GM19324 (cell line): ENCODE results near the gene RASL11A.
"Not testable (repeated sequence)": the region's sequence is repeated elsewhere in the genome, so short reads cannot be mapped to it uniquely, and the experiment has no call there.

Source experiments
- ATAC-seq: cut with Tn5 transposase; IDR thresholded peaks from one replicate; pipeline ENCODE4 v1.9.1; 2021; ENCODE audit warnings: mild to moderate bottlenecking, moderate library complexity; ENCODE audit not compliant: unreplicated experiment, low FRiP score

Gene RASL11A

DNA sequence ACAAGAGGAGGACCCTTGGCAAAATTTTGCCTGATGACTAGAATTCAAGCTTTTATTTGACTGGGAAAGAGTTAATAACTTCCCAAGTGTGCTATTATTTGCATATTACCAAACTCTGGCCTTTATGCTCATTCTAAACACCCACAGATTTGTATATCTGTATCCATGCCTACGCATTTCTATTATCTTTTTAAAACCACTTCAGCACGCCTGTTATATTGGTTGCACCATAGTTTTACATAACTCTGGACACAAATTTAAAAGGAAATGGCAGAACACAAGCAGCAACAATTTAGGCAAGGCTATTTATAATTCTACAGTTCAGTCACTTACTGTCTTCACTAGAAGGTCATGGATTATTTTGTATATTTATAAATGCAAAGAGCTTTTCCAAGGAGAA lies 3.7 kb upstream of the RASL11A start:
- ATAC-seq: no peak

DNA sequence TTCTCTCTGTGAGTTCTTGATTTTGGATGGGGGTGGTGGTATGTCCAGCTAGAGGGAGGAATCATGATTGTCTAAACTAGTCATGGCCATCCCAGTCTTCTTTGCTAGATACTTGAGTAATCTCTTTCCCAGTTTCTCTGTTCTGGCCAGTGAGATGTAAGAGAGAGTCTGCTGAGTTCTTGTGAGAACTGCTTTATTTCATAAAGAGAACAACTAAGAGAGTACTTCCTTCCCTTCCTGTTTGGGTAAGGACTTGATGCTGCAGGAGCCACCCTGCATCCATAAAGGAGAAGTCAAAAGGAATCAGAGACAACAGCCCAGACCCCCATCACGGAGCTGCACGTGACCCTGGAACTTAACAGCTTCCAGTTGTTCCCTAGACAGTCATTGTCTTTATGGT lies 3.0 kb upstream of the RASL11A start:
- no peak for ATAC-seq

DNA sequence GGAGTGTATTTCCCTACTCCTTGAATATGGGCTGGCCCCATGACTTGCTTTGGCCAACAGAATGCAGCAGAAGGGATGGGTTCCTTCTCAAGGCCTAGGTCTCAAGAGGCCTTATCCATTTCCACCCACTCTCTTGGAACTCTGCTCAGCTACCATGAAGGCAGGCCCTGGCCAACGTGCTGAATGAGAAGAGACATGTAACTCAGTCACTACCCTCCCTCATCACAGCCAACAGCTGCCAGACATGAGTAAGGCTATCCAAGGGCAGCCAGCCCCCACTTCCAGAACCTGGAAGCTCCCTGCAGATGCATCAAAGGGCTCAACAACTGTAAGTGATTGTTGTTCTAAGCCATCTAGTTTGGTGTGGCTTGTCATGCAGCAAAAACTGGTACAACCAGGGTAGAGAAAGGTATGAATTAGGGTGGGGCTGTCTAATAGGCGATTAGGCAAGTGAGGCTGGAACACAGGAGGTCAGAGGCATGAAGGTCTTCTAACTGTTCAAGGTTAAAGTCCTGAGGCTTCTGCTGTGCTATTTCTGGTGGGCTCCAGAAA lies 1.4 kb upstream of the RASL11A start:
- ATAC-seq: no peak

DNA sequence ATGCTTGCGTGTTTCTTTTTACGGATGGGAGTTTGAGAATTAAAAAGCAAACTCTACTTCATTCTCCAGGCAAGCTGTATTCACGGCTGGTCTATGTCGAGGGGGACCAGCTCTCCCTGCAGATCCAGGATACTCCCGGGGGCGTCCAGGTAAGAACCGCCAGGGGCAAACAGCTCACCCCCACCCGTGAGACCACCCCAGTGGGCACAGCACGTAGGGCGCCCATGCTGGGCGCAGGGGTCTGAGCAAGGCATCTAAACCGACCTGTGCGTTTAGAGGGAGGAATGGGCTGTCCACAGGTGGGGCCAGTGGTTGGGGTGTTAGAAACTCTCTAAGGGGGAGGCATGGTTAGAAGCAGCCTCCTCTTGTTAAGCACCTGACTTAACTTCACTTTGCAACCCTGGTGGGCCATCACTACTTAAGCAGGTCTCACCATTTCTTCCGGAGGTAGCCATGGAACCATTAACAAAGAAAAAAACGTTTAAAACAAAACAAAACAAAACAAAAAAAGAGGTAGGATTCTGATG lies 1.0 kb downstream of the RASL11A start:
- ATAC-seq: no peak

DNA sequence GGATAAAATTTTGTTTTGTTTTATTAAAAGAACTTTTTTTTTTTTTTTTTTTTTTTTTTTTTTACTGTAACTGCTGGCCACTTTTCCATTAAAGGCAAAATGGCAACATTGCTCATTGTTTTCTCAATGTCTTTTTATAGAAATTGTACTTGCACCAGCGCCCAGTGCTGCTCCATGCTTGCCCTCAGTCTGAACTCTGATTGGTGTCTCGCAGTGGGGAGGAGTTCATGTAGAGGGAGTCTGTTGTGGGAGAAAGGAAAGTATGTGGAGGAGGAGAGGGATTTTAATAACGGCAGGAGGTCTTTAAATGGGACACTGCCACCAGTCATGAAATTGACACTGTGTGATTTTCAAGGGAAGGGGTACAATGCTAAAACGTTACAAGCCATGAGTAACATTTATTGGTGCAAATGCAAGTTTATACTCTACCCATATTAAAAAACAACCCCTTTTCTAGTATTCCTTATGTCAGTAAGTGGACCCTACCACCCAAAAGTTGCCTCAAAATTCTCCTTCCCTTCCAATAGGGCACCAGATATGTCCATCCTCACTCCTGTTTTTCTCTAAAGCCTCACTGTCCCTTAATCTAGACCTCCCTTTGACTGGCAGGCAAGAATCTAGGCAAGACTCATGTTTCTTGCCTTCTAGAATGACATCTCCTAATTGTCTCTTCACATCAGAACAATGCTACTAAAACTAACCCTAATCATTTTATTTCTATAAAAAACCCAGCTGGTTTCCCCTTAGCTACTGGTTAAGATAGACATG lies 3.2 kb downstream of the RASL11A start:
- no peak for ATAC-seq

DNA sequence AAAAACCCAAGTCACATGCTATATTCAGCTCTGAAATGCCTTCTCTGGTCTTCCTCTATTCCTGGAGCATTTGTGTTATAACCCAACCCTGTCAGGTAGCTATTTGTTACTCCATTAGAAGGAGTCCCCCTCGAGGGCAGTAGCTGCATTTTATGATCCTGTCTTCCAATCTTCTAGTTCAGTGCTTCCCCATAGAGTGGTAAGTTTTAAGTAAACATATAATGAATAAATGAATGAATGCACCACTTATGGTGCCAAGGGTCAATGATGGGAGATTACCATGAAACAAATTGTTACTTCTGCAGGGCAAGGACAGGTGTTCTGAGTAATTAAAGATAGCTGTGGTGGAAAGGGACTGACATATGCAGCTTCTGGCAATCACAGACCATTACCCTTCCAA lies 4.0 kb downstream of the RASL11A start:
- no peak for ATAC-seq

DNA sequence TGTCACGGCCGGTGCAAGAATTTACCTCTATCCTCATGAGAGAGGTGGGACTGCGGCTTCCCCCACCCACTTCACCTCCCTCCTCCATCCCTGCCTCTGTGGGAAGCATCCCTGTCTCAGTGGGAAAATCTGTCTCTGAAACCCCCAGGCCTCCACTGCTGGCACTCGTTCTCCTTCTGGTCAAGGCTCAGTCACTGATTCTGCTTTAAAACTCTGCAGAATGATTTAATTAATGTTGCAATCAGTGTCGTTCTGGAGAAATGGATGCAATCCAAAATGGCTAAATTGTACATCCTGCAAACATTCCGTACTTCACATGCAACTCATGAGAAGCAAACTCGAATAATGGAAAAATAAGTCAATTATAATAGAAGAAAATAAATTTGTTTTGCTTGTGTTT lies 5.6 kb downstream of the RASL11A start:
- no peak for ATAC-seq

DNA sequence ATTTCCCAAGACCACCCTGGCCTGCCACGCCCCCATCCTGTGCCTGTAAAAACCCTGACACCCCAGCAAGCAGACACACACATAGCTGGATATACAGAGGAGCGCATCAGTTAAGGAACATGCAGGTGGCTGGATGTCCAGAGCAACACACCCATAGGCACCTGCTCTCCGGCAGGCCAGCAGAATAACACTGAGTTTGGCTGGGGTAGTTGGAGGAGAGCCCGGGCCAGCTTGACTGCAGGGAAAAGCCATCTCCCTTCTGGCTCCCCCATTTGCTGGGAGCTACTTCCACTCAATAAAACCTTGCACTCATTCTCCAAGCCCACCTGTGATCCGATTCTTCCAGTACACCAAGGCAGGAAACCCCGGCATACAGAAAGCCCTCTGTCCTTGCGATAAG lies 8.9 kb downstream of the RASL11A start:
- no peak for ATAC-seq

DNA sequence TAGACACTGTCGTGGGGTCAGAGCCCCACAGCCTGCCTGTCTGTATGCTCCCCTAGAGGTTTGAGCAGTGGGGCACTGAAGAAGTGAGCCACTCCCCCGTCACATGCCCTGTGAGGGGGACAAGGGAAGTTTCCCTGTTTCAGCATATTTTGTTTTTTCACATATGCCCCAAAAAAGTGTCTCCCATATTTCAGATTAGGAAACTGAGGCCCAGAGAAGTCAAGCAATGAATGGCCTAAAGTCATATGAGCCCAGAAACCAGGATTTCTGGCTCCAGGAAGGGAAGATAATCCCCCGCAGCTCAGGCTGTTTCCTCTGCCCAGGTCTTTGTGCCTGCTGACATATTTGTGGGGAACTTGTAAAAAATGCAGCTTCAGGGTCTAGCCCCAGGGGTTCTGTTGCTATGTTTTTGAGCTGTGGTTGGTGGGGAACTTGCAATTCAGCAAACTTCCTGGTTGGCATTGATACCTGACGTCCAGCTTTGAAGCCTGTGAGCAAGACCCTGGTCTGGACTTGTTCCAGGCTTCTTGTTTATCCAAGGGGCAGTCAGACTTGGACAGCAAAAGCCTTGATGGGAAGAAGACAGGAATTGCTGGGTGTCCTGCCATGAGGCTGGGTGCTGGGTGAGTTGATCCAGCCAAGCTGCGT lies 9.5 kb downstream of the RASL11A start:
- no peak for ATAC-seq

DNA sequence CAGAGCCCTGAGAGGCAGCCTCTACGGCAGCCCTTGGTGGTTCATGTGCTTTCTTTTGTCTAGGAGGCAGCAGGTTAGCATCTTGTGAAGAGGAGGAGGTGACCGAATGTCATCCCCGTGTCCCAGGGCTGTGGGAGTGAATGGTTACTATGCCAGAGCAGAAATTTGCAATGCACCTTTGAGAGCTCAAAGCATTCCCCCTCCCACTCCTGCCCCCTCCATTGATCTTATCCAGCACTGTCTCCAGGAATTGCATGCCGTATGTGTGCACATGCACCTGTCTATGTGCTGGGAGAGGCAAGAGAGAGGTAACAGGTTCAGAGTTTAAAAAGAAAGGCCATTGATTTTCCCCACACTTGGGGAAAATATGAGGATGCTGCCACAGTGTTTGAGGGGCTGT lies 10.2 kb downstream of the RASL11A start:
- ATAC-seq: no peak

DNA sequence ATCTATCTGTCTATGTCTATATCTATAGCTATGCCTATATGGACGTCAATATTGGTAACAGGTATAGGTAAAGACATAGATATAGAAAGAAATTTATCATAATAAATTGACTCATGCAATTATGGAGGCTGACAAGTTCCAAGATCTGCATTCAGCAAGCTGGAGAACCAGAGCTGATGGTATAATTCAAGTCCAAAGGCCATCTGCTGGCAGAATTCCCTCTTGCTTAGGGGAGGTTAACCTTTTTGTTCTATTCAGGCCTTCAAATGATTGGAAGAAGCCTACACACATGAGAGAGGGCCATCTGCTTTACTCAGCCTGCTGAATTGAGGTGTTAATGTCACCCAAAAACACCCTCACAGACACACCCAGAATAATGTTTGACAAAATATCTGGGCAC lies 10.8 kb downstream of the RASL11A start:
- no peak for ATAC-seq

DNA sequence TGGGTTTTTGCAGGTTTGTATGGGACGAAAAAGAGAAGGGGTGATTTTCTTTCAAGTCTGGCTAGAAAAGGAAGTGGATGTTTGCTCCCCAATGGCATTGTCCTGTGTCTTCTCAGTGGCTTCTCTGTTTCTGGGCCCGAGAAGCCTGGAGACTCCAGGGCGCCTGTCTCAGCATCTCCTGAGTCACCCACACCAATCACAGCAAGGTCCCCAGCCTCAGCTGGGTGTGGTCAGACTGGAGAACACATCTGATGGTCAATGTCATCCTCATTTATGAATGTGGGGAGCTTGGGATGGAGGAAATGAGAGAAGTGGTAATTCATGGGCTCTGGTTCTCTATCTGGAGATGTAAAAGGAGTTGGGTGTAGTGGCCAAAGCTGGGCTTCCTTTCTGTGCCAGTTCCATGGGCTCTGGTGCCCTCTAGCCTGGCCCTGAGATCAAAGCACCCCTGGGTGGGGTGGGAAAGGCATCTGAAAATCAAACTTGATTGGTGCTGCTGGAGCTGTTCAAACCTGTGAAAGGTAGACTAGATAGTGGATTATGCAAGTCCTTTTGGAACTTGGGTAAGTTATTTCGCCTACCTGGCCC lies 13.4 kb downstream of the RASL11A start:
- no peak for ATAC-seq

DNA sequence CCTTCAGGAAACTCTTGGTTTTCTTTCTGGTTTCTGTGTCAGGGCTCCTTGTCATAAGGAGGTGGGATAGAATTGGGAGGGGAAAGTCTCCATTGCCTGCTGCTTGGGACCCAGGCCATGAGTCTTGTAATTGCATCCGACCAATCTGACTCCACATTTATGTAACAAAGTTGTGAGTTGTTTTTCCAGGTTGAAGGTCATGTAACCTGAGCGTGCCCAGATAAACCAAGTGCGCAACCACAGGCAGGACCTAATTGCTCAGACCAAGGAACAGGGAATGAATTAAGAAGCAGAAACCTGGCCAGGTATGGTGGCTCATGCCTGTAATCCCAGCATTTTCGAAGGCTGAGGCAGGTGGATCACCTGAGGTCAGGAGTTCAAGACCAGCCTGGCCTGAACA lies 17.8 kb downstream of the RASL11A start:
- no peak for ATAC-seq

DNA sequence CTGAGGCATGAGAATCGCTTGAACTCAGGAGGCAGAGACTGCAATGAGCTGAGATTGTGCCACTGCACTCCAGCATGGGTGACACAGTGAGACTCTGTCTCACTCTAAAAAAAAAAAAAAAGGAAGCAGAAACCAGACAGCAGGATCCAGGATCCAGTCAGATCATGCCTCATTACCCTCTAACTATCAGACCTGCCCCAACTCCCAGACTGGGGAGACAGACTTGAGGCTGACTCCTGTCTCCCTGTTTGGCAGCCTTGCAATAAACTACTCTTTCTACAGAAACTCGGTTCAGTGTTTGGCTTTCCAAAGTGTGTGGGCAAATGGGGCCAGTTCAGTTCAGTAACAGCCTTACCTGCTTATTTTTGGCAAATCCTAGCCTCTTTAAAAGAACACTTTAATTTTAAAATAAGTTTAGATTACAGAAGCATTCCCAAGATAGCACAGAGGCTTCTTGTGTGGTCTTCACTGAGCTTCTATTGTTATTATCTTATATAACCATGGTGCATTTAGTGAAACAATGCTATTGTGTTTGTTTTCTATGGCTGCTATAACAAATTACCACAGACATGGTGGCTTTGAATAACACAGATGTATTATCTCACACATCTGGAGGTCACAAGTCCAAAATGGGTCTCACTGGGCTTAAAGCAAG lies 18.5 kb downstream of the RASL11A start:
- no peak for ATAC-seq

DNA sequence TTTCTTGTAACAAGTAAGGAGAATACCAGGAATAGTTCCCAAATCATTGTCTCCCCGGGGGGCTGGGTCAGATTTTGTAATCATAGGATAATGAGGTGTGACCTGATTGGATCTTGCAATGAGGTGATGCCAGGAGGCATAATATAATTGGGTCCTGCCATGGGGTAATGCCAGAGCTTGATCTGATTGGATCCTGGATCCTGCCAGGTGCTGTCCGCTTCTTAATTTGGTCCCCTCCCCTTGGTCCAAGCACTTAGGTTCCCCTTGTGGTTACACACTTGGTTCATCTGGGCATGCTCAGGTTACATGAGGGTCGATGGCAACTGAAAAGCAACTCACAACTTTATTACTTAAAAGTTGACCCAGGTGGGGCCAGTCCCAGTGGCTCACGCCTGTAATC lies 20.1 kb downstream of the RASL11A start:
- ATAC-seq: no peak

DNA sequence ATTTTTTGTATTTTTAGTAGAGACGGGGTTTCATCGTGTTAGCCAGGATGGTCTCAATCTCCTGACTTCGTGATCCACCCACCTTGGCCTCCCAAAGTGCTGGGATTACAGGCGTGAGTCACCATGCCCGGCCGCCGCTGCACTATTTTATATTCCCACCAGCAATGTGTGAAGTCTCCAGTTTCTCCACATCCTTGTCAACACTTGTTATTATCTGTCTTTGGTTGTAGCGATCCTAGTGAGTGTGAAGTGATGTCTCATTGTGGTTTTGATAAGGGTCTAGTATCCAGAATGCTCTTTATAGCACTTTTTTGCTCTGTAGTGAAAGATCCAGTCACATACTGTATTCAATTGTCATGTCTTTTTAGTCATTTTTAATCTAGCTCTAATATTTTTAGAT lies 21.3 kb downstream of the RASL11A start:
- not testable (repeated sequence) for ATAC-seq

DNA sequence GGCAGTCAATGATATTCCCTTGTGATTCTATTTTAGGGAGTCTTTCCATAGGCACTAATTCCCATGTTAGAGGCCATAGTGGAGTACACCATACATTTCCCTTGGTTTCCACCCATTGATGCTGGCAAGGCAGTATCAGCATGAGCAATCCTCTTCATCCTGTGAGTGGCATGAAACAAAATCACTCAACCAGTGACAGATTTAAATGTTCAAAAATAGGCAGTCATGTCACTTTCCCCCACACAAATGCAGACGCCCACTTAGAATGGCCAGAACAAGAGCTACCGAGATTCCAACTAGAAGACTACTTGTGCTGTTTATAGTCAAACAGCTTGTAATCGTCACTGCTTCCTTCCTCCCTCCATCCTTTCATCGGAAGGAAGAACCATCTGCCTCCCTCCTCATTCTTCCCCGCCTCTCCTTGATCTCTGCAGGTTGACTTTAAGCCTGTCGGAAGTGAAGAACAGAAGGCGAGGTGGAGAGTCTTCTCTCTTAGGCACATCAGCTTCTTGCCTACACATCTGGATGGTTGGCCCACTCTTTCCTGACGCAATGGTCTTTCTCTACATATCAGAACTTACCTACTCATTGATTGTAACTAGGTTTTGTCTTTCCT lies 22.6 kb downstream of the RASL11A start:
- no peak for ATAC-seq

DNA sequence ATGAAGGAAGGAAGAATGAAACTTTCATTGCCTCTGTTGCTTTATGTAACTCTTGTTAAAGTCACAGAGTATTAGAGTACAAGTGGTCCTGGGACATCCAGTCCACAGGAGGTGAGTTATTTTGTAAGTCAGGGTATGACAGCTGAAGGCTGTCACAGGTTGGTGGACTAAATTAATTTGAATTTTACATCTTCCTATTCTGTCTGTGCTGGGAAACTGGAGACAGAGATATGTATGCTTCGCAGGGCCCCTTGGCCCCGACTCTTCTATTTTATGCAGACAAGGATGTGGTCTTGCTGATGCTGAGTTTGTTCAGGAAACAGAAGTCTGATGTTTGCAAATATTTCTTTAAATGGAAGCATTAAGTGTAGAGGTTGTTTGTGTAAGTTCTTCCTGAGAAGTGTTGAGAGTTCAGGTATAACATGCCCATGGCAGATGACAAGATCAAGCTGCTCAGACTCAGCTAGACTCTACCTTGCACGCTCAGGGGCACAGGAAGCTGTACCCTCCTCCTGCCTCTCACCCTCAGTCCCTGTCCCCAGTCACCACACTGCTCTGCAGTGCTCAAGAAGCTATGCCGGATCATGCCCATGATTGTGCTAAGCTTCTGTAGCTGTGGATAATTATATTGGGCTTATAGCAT lies 23.4 kb downstream of the RASL11A start:
- ATAC-seq: no peak

DNA sequence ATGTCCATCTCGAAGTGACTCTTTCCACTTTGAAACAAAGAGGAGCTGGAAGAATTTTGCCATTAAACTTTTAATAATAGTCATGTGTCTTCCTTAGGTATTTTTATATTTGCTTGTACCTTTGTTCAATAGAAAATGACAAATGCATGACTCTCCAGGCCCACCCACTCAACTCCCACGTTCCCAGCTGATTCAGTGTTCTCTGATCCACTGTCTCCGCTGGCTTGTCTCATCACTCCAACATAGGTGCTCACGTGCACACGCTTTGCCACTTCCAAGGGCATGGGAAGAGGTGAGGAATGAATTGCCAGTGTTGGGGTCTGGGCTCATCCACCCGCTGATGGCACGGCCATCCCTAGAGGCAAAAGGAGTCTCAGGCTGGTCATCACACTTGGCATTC lies 24.5 kb downstream of the RASL11A start:
- ATAC-seq: no peak

DNA sequence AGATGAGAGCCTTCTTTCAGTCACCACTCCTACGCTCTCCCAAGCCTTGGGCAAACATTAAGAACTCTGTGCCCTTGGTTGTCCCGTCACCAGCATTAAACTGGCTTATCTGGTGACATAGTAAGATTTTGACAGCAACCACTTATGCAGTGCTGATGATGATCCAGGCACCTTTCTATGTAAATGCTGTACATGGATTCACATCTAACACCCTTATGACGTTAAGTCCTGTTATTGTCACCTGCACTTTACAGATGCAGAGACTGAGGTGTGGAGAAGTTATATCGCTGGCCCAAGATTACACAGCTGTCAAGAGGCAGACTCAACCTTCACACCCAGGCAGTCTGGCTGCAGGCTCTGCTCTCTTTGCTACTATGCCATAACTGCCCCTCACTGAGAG lies 25.0 kb downstream of the RASL11A start:
- ATAC-seq: no peak
